HEK293T (cell line): ENCODE measurements around the gene PDE6G.

Source experiments
- BHLHE40 ChIP-seq: fragments of 450-650 bp; IDR thresholded peaks from 2 replicates; pipeline ENCODE4 v1.6.1; 2016; ENCODE audit warnings: mild to moderate bottlenecking, moderate library complexity, borderline replicate concordance
- CTBP1 ChIP-seq: fragments of 450-650 bp; IDR thresholded peaks from 2 replicates; pipeline ENCODE4 v1.6.1; 2016; ENCODE audit warnings: borderline replicate concordance
- FOXA1 ChIP-seq: fragments of 450-650 bp; IDR thresholded peaks from 2 replicates; pipeline ENCODE4 v1.6.1; 2016; ENCODE audit warnings: mild to moderate bottlenecking
- LEF1 ChIP-seq: fragments of 450-650 bp; IDR thresholded peaks from 2 replicates; pipeline ENCODE4 v1.6.1; 2017; ENCODE audit warnings: mild to moderate bottlenecking, borderline replicate concordance
- NFRKB ChIP-seq: fragments of 450-650 bp; IDR thresholded peaks from 2 replicates; pipeline ENCODE4 v1.6.1; 2016; ENCODE audit warnings: mild to moderate bottlenecking, moderate library complexity
- PKNOX1 ChIP-seq: fragments of 450-650 bp; IDR thresholded peaks from 2 replicates; pipeline ENCODE4 v1.6.1; 2016
- SP1 ChIP-seq: fragments of 450-650 bp; IDR thresholded peaks from 2 replicates; pipeline ENCODE4 v1.6.1; 2017
- SUZ12 ChIP-seq: fragments of 450-650 bp; IDR thresholded peaks from 2 replicates; pipeline ENCODE4 v1.6.1; 2016; ENCODE audit warnings: mild to moderate bottlenecking
- TARDBP ChIP-seq: fragments of 450-650 bp; IDR thresholded peaks from 2 replicates; pipeline ENCODE4 v1.6.1; 2016

- TF ChIP-seq BHLHE40: no peak
- TF ChIP-seq PKNOX1: no peak
- no peak for TF ChIP-seq LEF1
- TF ChIP-seq SP1: no peak
- no peak for TF ChIP-seq SUZ12
- no peak for TF ChIP-seq TARDBP
- TF ChIP-seq NFRKB: no peak
- TF ChIP-seq CTBP1: no peak
- no peak for TF ChIP-seq FOXA1
Measured at GRCh38 chr17:81655378-81656117, 794 bp downstream of the PDE6G start.
